HG03064 (cell line): ENCODE measurements around the gene ARHGEF4.

Experiments used
- ATAC-seq: cut with Tn5 transposase; IDR thresholded peaks from one replicate; pipeline ENCODE4 v1.9.1; 2021; ENCODE audit warnings: low read depth; ENCODE audit not compliant: unreplicated experiment

Gene ARHGEF4

GRCh38 chr2:130819226-130819607 is 17.5 kb upstream of the ARHGEF4 start:
- ATAC-seq = no peak

- ATAC-seq = no peak
Measured at GRCh38 chr2:130819608-130820278, 17.0 kb upstream of the ARHGEF4 start.

GRCh38 chr2:130820279-130820861 is 16.3 kb upstream of the ARHGEF4 start:
- no peak for ATAC-seq

- ATAC-seq = no peak
Measured at GRCh38 chr2:130821867-130822266, 14.8 kb upstream of the ARHGEF4 start.

- no peak for ATAC-seq
Measured at GRCh38 chr2:130822766-130823165, 13.9 kb upstream of the ARHGEF4 start.

GRCh38 chr2:130823171-130823885 is 13.4 kb upstream of the ARHGEF4 start:
- ATAC-seq = no peak

- peak; percentile 29 for ATAC-seq
Measured at GRCh38 chr2:130823886-130824491, 12.7 kb upstream of the ARHGEF4 start.

- ATAC-seq = peak; percentile 86
Measured at GRCh38 chr2:130824492-130825061, 12.1 kb upstream of the ARHGEF4 start.

- no peak for ATAC-seq
Measured at GRCh38 chr2:130825231-130825965, 11.3 kb upstream of the ARHGEF4 start.

- ATAC-seq = no peak
Measured at GRCh38 chr2:130825966-130826253, 10.8 kb upstream of the ARHGEF4 start.

GRCh38 chr2:130826419-130826818 is 10.3 kb upstream of the ARHGEF4 start:
- no peak for ATAC-seq

- no peak for ATAC-seq
Measured at GRCh38 chr2:130826821-130827501, 9.8 kb upstream of the ARHGEF4 start.

GRCh38 chr2:130827502-130828251 is 9.0 kb upstream of the ARHGEF4 start:
- ATAC-seq = no peak

GRCh38 chr2:130828461-130828860 is 8.3 kb upstream of the ARHGEF4 start:
- ATAC-seq = no peak

- ATAC-seq = no peak
Measured at GRCh38 chr2:130829015-130829414, 7.7 kb upstream of the ARHGEF4 start.

- ATAC-seq = no peak
Measured at GRCh38 chr2:130830538-130830937, 6.2 kb upstream of the ARHGEF4 start.

GRCh38 chr2:130831356-130831755 is 5.4 kb upstream of the ARHGEF4 start:
- no peak for ATAC-seq

- ATAC-seq = no peak
Measured at GRCh38 chr2:130832296-130832940, 4.3 kb upstream of the ARHGEF4 start.
